WTC11 (cell line): ENCODE results near the gene KCNIP1.

Source experiments
- ATF1 ChIP-seq: sonication (generic); formaldehyde crosslinking; IDR thresholded peaks from 2 replicates; pipeline ENCODE4 v1.8.1; 2023; ENCODE audit warnings: mild to moderate bottlenecking, moderate library complexity, missing genetic modification reagents
- CTCF ChIP-seq: fragments of 200-600 bp; IDR thresholded peaks from 2 replicates; pipeline ENCODE4 v1.8.0; 2022; ENCODE audit warnings: antibody characterized with exemption
- GTF2I ChIP-seq: fragments of 250-450 bp; sonication (Bioruptor Pico); conservative IDR thresholded peaks from 2 replicates; pipeline ENCODE4 v1.4.0; 2021; ENCODE audit warnings: mild to moderate bottlenecking
- JUN ChIP-seq: sonication (generic); formaldehyde crosslinking; IDR thresholded peaks from 2 replicates; pipeline ENCODE4 v1.8.0; 2023; ENCODE audit warnings: mild to moderate bottlenecking, missing genetic modification reagents
- MXD4 ChIP-seq: fragments of 250-450 bp; sonication (Bioruptor Pico); IDR thresholded peaks from 2 replicates; pipeline ENCODE4 v1.8.0; 2021; ENCODE audit warnings: mild to moderate bottlenecking, moderate library complexity, borderline replicate concordance
- NR2C2 ChIP-seq: sonication (generic); formaldehyde crosslinking; IDR thresholded peaks from 2 replicates; pipeline ENCODE4 v1.8.0; 2022; ENCODE audit warnings: mild to moderate bottlenecking, missing genetic modification reagents
- NR3C1 ChIP-seq: sonication (generic); formaldehyde crosslinking; conservative IDR thresholded peaks from 2 replicates; pipeline ENCODE4 v1.8.1; 2023; ENCODE audit warnings: low read depth, mild to moderate bottlenecking, missing genetic modification reagents
- RORB ChIP-seq: fragments of 250-450 bp; sonication (Bioruptor Pico); IDR thresholded peaks from 2 replicates; pipeline ENCODE4 v1.9.0; 2021; ENCODE audit warnings: mild to moderate bottlenecking
- TEAD4 ChIP-seq: sonication (generic); formaldehyde crosslinking; IDR thresholded peaks from 2 replicates; pipeline ENCODE4 v1.8.0; 2022; ENCODE audit warnings: mild to moderate bottlenecking, missing genetic modification reagents
- TF ChIP-seq, protein P1 (sequence below): sonication (generic); formaldehyde crosslinking; IDR thresholded peaks from 2 replicates; pipeline ENCODE4 v1.8.1; 2022; ENCODE audit warnings: mild to moderate bottlenecking, missing genetic modification reagents, moderate library complexity, borderline replicate concordance
- TF ChIP-seq, protein P2 (sequence below): fragments of 250-450 bp; sonication (Bioruptor Pico); conservative IDR thresholded peaks from 2 replicates; pipeline ENCODE4 v1.9.0; 2021; ENCODE audit warnings: mild to moderate bottlenecking
- TF ChIP-seq, protein P3 (sequence below): sonication (generic); formaldehyde crosslinking; IDR thresholded peaks from 2 replicates; pipeline ENCODE4 v1.8.1; 2023; ENCODE audit warnings: mild to moderate bottlenecking, missing genetic modification reagents, borderline replicate concordance
- TF ChIP-seq, protein P4 (sequence below): sonication (generic); formaldehyde crosslinking; IDR thresholded peaks from 2 replicates; pipeline ENCODE4 v1.8.1; 2023; ENCODE audit warnings: mild to moderate bottlenecking, missing genetic modification reagents, moderate library complexity
- TF ChIP-seq, protein P5 (sequence below): fragments of 250-450 bp; sonication (Bioruptor Pico); IDR thresholded peaks from 2 replicates; pipeline ENCODE4 v2.1.2; 2022; ENCODE audit warnings: mild to moderate bottlenecking, moderate library complexity

DNA sequence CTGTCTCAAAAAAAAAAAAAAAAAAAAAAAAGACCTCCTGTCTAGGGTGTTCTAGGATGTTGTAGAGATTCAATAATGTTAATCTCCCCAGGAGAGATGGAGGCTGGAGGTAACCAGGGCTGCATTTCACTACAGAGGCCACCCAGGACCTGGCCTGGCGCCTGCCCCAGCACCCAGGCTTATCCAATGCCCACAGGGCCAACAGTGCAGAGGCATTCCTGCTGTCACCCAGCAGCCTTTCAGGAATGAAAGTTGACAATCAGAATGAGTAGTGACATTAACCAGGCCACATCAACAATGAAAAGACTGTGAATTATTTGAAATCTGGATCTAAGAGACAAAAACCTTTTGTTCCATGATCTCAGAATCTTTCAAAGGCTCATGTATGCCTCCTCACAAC lies 243.5 kb downstream of the KCNIP1 start:
- no peak for TF ChIP-seq CTCF
- no peak for TF ChIP-seq MXD4 (CRISPR knock-in tag)
- no peak for TF ChIP-seq TEAD4 (CRISPR knock-in tag)
- TF ChIP-seq JUN (CRISPR knock-in tag), result no peak
- TF ChIP-seq, protein P1, sequence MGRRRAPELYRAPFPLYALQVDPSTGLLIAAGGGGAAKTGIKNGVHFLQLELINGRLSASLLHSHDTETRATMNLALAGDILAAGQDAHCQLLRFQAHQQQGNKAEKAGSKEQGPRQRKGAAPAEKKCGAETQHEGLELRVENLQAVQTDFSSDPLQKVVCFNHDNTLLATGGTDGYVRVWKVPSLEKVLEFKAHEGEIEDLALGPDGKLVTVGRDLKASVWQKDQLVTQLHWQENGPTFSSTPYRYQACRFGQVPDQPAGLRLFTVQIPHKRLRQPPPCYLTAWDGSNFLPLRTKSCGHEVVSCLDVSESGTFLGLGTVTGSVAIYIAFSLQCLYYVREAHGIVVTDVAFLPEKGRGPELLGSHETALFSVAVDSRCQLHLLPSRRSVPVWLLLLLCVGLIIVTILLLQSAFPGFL (CRISPR knock-in tag), result no peak
- TF ChIP-seq RORB (CRISPR knock-in tag), result no peak
- TF ChIP-seq, protein P2, sequence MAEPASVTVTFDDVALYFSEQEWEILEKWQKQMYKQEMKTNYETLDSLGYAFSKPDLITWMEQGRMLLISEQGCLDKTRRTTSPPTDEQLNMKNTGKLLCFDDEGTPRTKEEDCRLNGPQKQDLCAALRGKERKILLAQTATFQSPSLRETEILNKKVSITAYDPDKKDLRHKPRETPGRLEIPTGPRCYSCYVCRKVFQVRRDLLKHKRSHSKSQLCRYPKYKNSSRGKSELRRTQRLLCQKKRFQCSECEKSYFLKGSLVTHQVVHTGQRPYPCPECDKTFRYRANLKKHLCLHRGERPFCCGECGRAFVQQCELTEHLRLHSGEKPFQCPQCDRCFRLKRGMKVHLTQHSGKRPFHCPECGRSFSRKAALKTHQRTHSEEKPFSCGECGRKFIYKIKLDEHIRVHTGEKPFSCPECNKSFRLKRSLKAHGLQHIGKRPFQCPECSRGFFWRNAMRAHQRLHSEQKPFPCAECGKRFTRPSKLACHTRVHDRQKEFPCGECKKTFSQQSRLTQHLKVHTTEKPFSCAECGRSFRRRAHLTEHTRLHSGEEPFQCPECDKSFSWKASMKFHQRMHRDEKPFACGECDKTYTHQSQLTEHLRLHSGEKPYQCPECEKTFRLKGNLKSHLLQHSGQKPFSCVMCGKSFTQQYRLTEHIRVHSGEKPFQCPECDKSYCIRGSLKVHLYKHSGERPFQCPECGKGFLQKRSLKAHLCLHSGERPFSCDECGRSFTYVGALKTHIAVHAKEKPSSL (CRISPR knock-in tag), result no peak
- TF ChIP-seq, protein P3, sequence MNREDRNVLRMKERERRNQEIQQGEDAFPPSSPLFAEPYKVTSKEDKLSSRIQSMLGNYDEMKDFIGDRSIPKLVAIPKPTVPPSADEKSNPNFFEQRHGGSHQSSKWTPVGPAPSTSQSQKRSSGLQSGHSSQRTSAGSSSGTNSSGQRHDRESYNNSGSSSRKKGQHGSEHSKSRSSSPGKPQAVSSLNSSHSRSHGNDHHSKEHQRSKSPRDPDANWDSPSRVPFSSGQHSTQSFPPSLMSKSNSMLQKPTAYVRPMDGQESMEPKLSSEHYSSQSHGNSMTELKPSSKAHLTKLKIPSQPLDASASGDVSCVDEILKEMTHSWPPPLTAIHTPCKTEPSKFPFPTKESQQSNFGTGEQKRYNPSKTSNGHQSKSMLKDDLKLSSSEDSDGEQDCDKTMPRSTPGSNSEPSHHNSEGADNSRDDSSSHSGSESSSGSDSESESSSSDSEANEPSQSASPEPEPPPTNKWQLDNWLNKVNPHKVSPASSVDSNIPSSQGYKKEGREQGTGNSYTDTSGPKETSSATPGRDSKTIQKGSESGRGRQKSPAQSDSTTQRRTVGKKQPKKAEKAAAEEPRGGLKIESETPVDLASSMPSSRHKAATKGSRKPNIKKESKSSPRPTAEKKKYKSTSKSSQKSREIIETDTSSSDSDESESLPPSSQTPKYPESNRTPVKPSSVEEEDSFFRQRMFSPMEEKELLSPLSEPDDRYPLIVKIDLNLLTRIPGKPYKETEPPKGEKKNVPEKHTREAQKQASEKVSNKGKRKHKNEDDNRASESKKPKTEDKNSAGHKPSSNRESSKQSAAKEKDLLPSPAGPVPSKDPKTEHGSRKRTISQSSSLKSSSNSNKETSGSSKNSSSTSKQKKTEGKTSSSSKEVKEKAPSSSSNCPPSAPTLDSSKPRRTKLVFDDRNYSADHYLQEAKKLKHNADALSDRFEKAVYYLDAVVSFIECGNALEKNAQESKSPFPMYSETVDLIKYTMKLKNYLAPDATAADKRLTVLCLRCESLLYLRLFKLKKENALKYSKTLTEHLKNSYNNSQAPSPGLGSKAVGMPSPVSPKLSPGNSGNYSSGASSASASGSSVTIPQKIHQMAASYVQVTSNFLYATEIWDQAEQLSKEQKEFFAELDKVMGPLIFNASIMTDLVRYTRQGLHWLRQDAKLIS (CRISPR knock-in tag), result no peak
- TF ChIP-seq GTF2I (CRISPR knock-in tag), result no peak
- TF ChIP-seq NR3C1 (CRISPR knock-in tag), result no peak
- TF ChIP-seq, protein P4, sequence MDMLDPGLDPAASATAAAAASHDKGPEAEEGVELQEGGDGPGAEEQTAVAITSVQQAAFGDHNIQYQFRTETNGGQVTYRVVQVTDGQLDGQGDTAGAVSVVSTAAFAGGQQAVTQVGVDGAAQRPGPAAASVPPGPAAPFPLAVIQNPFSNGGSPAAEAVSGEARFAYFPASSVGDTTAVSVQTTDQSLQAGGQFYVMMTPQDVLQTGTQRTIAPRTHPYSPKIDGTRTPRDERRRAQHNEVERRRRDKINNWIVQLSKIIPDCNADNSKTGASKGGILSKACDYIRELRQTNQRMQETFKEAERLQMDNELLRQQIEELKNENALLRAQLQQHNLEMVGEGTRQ, result no peak
- TF ChIP-seq, protein P5, sequence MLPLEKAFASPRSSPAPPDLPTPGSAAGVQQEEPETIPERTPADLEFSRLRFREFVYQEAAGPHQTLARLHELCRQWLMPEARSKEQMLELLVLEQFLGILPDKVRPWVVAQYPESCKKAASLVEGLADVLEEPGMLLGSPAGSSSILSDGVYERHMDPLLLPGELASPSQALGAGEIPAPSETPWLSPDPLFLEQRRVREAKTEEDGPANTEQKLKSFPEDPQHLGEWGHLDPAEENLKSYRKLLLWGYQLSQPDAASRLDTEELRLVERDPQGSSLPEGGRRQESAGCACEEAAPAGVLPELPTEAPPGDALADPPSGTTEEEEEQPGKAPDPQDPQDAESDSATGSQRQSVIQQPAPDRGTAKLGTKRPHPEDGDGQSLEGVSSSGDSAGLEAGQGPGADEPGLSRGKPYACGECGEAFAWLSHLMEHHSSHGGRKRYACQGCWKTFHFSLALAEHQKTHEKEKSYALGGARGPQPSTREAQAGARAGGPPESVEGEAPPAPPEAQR (CRISPR knock-in tag), result no peak
- TF ChIP-seq ATF1, result no peak
- no peak for TF ChIP-seq NR2C2
